Measurements from ENCODE around the gene CMC4. TPM values are rescaled to one million over a fixed set of nuclear protein-coding genes. Genes with fewer than 3 reads are reported as not detected.

CMC4 gene
- total RNA-seq, 1 experiment from 2014 or later = 0.59 TPM

DNA sequence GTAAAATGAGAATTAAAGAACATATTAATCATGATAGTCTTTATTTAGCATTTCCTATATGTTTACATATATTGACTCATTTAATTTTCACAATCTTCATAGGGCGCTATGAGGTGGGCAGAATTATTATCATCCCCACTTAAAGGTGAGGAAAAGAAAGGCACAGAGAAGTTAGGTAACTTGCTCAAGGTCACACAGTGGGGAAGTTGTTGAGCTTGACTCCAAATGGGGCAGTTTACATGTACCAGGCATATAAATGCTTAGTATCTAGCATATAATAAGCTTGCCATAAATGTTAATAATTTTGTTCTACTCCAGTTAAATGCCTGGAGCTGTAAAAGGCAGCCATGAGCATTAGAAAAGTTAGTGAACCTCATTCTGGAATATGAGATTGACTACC is 1.5 kb downstream of the CMC4 start:
- Mint-ChIP-seq H3K27ac (ENCODE audit: unreplicated experiment) (no peak overlapping the region), H3K27me3 (ENCODE audit: unreplicated experiment) (no peaks in the 10 kb centered on the region), H3K9me3 (ENCODE audit: low read depth, unreplicated experiment) (no peaks in the 10 kb centered on the region), H3K4me1 (ENCODE audit: low read depth, unreplicated experiment) (peaks cover 40% of the 10 kb centered on the region), H3K36me3 (ENCODE audit: insufficient read depth, unreplicated experiment) (peaks cover 39% of the 10 kb centered on the region), H3K4me3 (ENCODE audit: low read depth, unreplicated experiment) (peak overlapping the region; percentile 92)
- TF ChIP-seq, protein P1, sequence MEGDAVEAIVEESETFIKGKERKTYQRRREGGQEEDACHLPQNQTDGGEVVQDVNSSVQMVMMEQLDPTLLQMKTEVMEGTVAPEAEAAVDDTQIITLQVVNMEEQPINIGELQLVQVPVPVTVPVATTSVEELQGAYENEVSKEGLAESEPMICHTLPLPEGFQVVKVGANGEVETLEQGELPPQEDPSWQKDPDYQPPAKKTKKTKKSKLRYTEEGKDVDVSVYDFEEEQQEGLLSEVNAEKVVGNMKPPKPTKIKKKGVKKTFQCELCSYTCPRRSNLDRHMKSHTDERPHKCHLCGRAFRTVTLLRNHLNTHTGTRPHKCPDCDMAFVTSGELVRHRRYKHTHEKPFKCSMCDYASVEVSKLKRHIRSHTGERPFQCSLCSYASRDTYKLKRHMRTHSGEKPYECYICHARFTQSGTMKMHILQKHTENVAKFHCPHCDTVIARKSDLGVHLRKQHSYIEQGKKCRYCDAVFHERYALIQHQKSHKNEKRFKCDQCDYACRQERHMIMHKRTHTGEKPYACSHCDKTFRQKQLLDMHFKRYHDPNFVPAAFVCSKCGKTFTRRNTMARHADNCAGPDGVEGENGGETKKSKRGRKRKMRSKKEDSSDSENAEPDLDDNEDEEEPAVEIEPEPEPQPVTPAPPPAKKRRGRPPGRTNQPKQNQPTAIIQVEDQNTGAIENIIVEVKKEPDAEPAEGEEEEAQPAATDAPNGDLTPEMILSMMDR (IDR thresholded peaks at IDR 0.05; ENCODE audit: unreplicated experiment) = no peak
- intact Hi-C loops (cut with micrococcal nuclease; ENCODE audit: unreplicated experiment) = no loop called here
- DNase-seq = no peak
- CTCF ChIA-PET = interaction anchor here (0.6 kb wide), 1 partner anchor 598 kb away, joined by 3 read pairs; no protein-coding TSS in a partner anchor
- BruUV-seq (replicated peaks) = no TSS peak

DNA sequence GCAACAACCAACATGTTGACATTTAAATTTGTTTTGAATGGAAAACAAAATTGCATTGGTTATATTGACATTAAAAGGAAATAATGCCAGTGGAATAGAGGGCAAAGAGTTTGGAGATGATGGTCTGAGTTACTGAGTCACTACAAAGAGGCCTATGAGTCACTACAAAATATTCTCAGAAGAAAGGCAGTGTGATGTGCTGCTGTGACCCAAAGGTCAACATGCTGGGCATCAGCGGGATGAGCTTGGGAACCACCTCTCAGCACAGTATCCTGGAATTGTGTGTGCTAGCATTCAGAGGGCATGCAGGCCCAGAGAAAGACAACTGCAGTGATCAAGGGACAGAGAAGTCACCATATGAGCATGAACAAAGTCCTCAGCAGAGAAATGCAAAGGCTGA is 2.8 kb downstream of the CMC4 start:
- Mint-ChIP-seq H3K36me3 (ENCODE audit: insufficient read depth, unreplicated experiment) (peaks cover 32% of the 10 kb centered on the region), H3K4me1 (ENCODE audit: low read depth, unreplicated experiment) (peaks cover 28% of the 10 kb centered on the region), H3K27ac (ENCODE audit: unreplicated experiment) (no peak overlapping the region), H3K9me3 (ENCODE audit: low read depth, unreplicated experiment) (no peaks in the 10 kb centered on the region), H3K27me3 (ENCODE audit: unreplicated experiment) (no peaks in the 10 kb centered on the region), H3K4me3 (ENCODE audit: low read depth, unreplicated experiment) (no peak overlapping the region)
- intact Hi-C loops (cut with micrococcal nuclease; ENCODE audit: unreplicated experiment) = no loop called here
- CTCF ChIA-PET = no interaction called here
- TF ChIP-seq, protein P1 (IDR thresholded peaks at IDR 0.05; ENCODE audit: unreplicated experiment) = no peak
- BruUV-seq (replicated peaks) = no TSS peak
- DNase-seq = no peak

DNA sequence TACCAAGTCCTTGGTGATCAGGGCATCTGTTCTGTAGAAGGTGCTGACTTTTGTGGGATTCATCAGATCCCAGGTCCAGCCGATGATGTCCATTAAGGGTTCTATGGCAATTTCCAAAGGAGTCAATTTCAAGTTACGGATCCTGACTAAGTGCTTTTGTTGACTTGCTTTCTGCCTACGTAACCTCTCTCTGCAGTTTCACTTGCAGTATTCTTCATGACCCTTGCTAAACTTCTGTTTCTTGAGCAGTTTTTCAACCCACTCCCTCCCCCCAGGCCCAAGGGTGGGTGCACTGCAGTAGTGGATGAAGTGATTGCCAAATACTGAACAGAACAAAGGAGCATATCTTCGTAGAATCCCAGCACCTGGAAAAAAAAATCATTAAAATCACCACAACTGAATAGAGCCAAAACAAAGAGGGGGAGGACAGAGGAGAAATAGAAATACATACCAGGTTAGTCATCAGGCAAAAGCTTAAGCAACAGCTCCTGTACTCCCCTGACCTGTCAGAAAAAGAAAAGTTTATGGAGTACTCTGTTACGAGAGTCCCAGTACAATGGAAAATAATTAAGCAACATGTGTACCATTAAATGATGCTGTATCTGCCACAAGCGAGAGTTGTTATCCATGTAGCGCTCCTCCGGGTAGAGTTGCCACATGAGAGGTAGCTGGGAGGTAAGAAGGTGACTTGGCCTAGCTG is 5.8 kb downstream of the CMC4 start:
- Mint-ChIP-seq H3K27ac (ENCODE audit: unreplicated experiment) (no peak overlapping the region), H3K4me3 (ENCODE audit: low read depth, unreplicated experiment) (no peak overlapping the region), H3K27me3 (ENCODE audit: unreplicated experiment) (no peaks in the 10 kb centered on the region), H3K4me1 (ENCODE audit: low read depth, unreplicated experiment) (peaks cover 21% of the 10 kb centered on the region), H3K36me3 (ENCODE audit: insufficient read depth, unreplicated experiment) (peaks cover 7% of the 10 kb centered on the region), H3K9me3 (ENCODE audit: low read depth, unreplicated experiment) (no peaks in the 10 kb centered on the region)
- no peak for DNase-seq
- TF ChIP-seq, protein P1 (IDR thresholded peaks at IDR 0.05; ENCODE audit: unreplicated experiment) = no peak
- CTCF ChIA-PET = no interaction called here
- BruUV-seq (replicated peaks) = no TSS peak
- intact Hi-C loops (cut with micrococcal nuclease; ENCODE audit: unreplicated experiment) = no loop called here

GRCh38 chrX:155061760-155062159 is 9.2 kb downstream of the CMC4 start:
- H3K4me1 Mint-ChIP-seq (ENCODE audit: low read depth, unreplicated experiment) = peaks cover 11% of the 10 kb centered on the region
- DNase-seq = no peak
- TF ChIP-seq, protein P1 (IDR thresholded peaks at IDR 0.05; ENCODE audit: unreplicated experiment) = no peak
- no peak overlapping the region for H3K27ac Mint-ChIP-seq (ENCODE audit: unreplicated experiment)
- intact Hi-C loops (cut with micrococcal nuclease; ENCODE audit: unreplicated experiment) = no loop called here
- no TSS peak for BruUV-seq (replicated peaks)
- CTCF ChIA-PET = no interaction called here
- H3K4me3 Mint-ChIP-seq (ENCODE audit: low read depth, unreplicated experiment) = no peak overlapping the region
- H3K9me3 Mint-ChIP-seq (ENCODE audit: low read depth, unreplicated experiment) = no peaks in the 10 kb centered on the region
- no peaks in the 10 kb centered on the region for H3K36me3 Mint-ChIP-seq (ENCODE audit: insufficient read depth, unreplicated experiment)
- no peaks in the 10 kb centered on the region for H3K27me3 Mint-ChIP-seq (ENCODE audit: unreplicated experiment)

Data from Calu3 (cell line).